Measurements from ENCODE around the gene CLCNKB.
"Not testable (repeated sequence)": the region's sequence is repeated elsewhere in the genome, so short reads cannot be mapped to it uniquely, and the experiment has no call there.

The CLCNKB gene

GRCh38 chr1:16043521-16043920 is at the start of gene CLCNKB:
TSS of gene CLCNKB (plus strand) at chr1:16043782. CDS start at chr1:16044493, 711 bp downstream.
- no peak for TF ChIP-seq ZFX (IDR thresholded peaks at IDR 0.05; ENCODE audit: borderline replicate concordance)
- TF ChIP-seq, protein P1, sequence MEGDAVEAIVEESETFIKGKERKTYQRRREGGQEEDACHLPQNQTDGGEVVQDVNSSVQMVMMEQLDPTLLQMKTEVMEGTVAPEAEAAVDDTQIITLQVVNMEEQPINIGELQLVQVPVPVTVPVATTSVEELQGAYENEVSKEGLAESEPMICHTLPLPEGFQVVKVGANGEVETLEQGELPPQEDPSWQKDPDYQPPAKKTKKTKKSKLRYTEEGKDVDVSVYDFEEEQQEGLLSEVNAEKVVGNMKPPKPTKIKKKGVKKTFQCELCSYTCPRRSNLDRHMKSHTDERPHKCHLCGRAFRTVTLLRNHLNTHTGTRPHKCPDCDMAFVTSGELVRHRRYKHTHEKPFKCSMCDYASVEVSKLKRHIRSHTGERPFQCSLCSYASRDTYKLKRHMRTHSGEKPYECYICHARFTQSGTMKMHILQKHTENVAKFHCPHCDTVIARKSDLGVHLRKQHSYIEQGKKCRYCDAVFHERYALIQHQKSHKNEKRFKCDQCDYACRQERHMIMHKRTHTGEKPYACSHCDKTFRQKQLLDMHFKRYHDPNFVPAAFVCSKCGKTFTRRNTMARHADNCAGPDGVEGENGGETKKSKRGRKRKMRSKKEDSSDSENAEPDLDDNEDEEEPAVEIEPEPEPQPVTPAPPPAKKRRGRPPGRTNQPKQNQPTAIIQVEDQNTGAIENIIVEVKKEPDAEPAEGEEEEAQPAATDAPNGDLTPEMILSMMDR (IDR thresholded peaks at IDR 0.05): no peak
- H3K27ac ChIP-seq: no peak within 1 kb of the TSS

- TF ChIP-seq, protein P1 (IDR thresholded peaks at IDR 0.05): no peak
- TF ChIP-seq ZFX (IDR thresholded peaks at IDR 0.05; ENCODE audit: borderline replicate concordance): no peak
- H3K27ac ChIP-seq: no peak overlapping the region
Observed at GRCh38 chr1:15994081-15994480, 49.5 kb upstream of the CLCNKB start.

- H3K27ac ChIP-seq: no peak overlapping the region
- TF ChIP-seq, protein P1 (IDR thresholded peaks at IDR 0.05): peak; percentile 82
- no peak for TF ChIP-seq ZFX (IDR thresholded peaks at IDR 0.05; ENCODE audit: borderline replicate concordance)
Observed at GRCh38 chr1:15994590-15995351, 48.8 kb upstream of the CLCNKB start.

- H3K27ac ChIP-seq: no peak overlapping the region
- TF ChIP-seq ZFX (IDR thresholded peaks at IDR 0.05; ENCODE audit: borderline replicate concordance): no peak
- TF ChIP-seq, protein P1 (IDR thresholded peaks at IDR 0.05): no peak
Observed at GRCh38 chr1:15997076-15997585, 46.5 kb upstream of the CLCNKB start.

DNA sequence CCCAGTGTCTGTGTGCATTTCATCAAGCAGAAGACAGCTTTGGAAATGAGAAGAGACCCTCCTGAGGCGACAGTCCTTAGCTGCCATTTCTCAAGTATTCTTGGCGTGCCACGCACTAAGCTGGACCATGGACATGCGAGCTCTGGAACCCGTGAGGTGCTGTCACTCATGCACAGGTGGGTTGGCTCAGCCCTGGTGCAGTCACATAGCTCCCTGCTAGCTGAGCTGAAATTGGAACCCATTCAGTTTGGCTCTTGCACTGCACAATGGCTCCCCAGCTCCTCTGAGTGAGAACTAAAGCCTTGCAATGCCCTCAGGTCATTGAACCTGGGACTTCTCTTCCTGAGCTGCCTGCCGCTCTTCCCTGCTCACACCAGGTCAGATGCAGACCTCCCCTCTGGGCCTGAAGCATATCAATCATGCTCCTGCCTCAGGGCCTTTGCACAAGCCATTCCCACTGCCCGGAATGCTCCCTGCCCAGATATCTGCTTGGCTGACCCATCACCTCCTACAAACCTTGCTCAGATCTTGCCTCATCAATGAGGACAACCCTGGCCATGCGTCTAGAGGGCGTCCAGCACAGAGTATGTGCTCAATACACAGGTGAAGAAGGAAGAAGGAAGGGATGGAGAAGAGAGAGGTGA is 45.8 kb upstream of the CLCNKB start:
- H3K27ac ChIP-seq: no peak overlapping the region
- TF ChIP-seq ZFX (IDR thresholded peaks at IDR 0.05; ENCODE audit: borderline replicate concordance): no peak
- TF ChIP-seq, protein P1 (IDR thresholded peaks at IDR 0.05): no peak

GRCh38 chr1:15998929-15999328 is 44.7 kb upstream of the CLCNKB start:
- no peak overlapping the region for H3K27ac ChIP-seq
- TF ChIP-seq, protein P1 (IDR thresholded peaks at IDR 0.05): no peak
- TF ChIP-seq ZFX (IDR thresholded peaks at IDR 0.05; ENCODE audit: borderline replicate concordance): no peak

- H3K27ac ChIP-seq: not testable (repeated sequence)
Observed at GRCh38 chr1:16001274-16001673, 42.3 kb upstream of the CLCNKB start.
